AG09309 (cell line): Measurements from ENCODE around the gene MTNR1A.

Experiments
- DNase-seq: peaks from one replicate; pipeline ENCODE4 v3.0.0-alpha.2; 2010; ENCODE audit warnings: low read depth
- H3K4me3 ChIP-seq: 2 replicates; pipeline ENCODE4 v1.5.1; 2011; ENCODE audit warnings: mild to moderate bottlenecking, low read depth, low read length, moderate library complexity; ENCODE audit not compliant: control insufficient read depth
- CTCF ChIP-seq: IDR thresholded peaks from 2 replicates; pipeline ENCODE4 v1.5.1; 2011; ENCODE audit warnings: mild to moderate bottlenecking, low read depth, low read length, inconsistent platforms; ENCODE audit not compliant: insufficient read depth, control insufficient read depth; ENCODE audit errors: missing control alignments

The MTNR1A gene

GRCh38 chr4:186586205-186586604 lies 30.8 kb upstream of the MTNR1A start:
- no peak for TF ChIP-seq CTCF
- DNase-seq: no peak
- H3K4me3 ChIP-seq: no peak overlapping the region

DNA sequence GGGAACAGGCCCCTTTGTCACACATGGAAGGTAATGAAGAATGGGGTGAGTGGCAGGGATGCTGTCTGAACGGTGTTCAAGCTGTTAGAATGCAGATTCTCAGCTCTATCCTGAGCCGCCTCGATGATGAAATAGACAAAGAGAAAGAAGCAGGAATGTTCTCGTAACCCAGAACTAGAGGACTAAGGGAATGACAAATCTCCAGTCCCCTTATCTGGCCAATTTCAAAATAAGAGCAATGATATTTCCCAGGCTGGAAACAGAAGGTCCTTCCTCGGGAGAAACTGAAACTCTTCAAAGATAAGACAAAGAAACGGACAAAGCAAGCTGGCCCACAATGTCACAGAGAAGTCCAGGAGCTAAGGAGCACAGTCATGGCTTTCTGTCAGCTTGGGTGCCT lies 29.5 kb upstream of the MTNR1A start:
- TF ChIP-seq CTCF: no peak
- DNase-seq: no peak
- H3K4me3 ChIP-seq: no peak overlapping the region

DNA sequence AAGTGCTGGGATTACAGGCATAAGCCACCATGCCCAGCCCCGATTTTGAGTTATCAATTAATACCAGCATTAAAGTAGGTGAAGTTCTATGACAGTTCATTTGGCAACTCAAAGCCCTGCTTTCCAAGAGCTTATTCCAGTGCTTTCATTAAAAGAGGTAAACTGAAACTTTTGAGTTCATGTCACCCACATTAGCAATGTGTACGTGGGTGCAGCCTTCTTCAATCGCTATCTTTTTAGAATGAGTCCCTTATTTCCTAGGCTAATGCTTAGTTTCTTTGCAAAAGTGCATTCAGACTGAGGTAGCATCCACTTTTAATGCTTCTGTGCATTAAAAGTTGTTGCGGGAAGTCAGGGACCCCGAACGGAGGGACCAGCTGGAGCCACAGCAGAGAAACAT lies 26.1 kb upstream of the MTNR1A start:
- no peak for TF ChIP-seq CTCF
- H3K4me3 ChIP-seq: no peak overlapping the region
- no peak for DNase-seq

DNA sequence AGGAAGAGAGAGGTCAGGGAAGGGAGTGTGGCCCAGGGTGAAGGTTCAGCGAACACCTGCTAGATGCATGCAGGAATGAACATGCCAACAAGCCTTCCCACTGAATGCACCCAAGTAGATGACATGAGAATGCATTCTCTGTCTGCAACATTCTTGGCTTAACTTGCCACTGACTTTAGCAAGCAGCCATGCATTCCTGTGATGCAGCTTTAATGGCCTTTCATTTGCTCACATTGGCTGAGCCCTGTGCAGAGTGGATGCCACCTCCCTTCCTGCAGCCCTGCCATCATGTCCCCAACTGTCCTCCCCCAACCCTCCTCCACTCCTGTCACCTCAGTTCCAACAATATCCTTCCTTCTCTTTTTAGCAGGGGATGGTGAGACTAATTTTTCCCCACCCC lies 25.3 kb upstream of the MTNR1A start:
- H3K4me3 ChIP-seq: no peak overlapping the region
- DNase-seq: no peak
- no peak for TF ChIP-seq CTCF

DNA sequence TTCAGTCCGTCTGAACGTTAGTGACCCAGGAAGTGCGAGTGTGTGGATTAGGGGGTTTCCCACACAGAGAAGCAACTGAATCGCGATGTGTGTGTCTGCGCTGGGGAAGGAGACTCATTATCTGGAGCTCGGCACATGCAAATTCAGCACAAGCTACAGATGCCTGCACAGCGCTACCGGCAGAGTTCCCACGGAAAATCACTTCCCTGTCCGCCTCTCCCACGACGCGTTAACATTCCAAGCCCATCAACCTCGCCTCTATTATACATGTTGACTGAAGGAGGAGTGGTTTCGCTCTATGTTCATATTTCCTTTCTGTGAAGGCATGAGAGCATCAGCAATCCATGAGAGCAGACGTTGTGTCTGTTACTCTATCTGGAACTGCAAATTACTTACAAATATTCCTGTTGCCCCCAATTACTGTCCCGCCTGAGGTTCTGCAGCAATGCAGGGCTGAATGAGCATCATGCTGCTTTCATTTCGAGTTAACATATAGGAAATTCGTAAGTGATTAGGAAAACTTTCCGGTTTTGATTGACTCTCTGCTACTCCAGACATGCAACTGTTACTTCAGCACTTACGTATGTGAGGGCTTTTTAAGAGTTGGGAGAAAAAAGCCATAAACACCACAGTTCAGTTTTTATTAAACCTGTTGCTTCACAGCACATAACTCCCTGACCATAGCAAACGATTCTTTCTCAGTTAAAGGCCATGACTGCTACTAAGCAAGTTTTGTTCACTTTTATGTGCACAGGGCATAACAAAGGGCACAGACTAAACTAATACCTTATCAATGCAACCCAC lies 15.0 kb upstream of the MTNR1A start:
- no peak for TF ChIP-seq CTCF
- H3K4me3 ChIP-seq: peak overlapping the region; percentile 5
- DNase-seq: peak; percentile 46

- TF ChIP-seq CTCF: no peak
- no peak for DNase-seq
- H3K4me3 ChIP-seq: no peak overlapping the region
These were observed 14.3 kb upstream of the MTNR1A start for GRCh38 chr4:186569533-186570192.

- DNase-seq: no peak
- H3K4me3 ChIP-seq: no peak overlapping the region
- no peak for TF ChIP-seq CTCF
These were observed 10.7 kb upstream of the MTNR1A start for GRCh38 chr4:186566068-186566467.
